Measurements from ENCODE around the gene LRRC53. TPM values are rescaled to one million over a fixed set of nuclear protein-coding genes. Genes with fewer than 3 reads are reported as not detected.

LRRC53 gene
- total and polyA plus RNA-seq, 2 experiments from 2014 or later: 0.09 to 0.16 TPM

DNA sequence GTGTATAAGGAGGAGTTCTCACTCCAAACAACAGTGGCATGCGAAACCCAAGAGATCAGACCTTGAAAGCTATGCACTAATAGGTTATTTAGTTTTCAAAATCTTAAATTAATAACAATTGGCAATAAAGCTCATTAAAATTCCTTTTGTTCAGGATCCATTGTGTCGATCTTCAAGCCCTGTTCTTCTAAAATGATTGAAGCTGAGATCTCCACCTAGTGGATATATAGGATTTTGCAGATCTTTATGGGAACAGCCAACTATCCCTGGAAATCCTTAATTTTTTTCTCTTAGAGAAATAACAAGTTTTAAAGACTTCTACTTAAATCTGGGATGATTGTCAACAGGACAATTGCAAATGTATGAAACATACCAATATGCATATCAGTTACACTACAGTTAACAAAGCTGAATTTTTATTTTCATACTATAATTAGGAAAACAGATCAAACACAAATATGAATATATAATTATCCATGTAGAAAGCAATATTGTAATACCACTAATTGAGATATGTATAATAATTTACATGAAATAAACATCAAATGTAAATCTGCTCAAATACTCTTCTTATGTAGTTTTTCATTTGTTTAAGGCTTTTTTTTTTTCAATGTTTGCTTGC is 43.3 kb downstream of the LRRC53 start:
- H3K9me3 ChIP-seq (ENCODE audit: low read depth): no peaks in the 10 kb centered on the region
- no peak overlapping the region for H3K4me3 ChIP-seq
- H3K36me3 ChIP-seq: no peaks in the 10 kb centered on the region
- no peaks in the 10 kb centered on the region for H3K27me3 ChIP-seq
- H3K4me1 ChIP-seq (ENCODE audit: low read depth): peaks cover 41% of the 10 kb centered on the region
- DNase-seq (ENCODE audit: low read depth in 1 of 2, low spot score in 1 of 2): peak; percentile 51 to 68
- TF ChIP-seq, protein P1, sequence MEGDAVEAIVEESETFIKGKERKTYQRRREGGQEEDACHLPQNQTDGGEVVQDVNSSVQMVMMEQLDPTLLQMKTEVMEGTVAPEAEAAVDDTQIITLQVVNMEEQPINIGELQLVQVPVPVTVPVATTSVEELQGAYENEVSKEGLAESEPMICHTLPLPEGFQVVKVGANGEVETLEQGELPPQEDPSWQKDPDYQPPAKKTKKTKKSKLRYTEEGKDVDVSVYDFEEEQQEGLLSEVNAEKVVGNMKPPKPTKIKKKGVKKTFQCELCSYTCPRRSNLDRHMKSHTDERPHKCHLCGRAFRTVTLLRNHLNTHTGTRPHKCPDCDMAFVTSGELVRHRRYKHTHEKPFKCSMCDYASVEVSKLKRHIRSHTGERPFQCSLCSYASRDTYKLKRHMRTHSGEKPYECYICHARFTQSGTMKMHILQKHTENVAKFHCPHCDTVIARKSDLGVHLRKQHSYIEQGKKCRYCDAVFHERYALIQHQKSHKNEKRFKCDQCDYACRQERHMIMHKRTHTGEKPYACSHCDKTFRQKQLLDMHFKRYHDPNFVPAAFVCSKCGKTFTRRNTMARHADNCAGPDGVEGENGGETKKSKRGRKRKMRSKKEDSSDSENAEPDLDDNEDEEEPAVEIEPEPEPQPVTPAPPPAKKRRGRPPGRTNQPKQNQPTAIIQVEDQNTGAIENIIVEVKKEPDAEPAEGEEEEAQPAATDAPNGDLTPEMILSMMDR (IDR thresholded peaks at IDR 0.05; ENCODE audit: low read depth, low read length): peak; percentile 60
- H3K27ac ChIP-seq: no peak overlapping the region

DNA sequence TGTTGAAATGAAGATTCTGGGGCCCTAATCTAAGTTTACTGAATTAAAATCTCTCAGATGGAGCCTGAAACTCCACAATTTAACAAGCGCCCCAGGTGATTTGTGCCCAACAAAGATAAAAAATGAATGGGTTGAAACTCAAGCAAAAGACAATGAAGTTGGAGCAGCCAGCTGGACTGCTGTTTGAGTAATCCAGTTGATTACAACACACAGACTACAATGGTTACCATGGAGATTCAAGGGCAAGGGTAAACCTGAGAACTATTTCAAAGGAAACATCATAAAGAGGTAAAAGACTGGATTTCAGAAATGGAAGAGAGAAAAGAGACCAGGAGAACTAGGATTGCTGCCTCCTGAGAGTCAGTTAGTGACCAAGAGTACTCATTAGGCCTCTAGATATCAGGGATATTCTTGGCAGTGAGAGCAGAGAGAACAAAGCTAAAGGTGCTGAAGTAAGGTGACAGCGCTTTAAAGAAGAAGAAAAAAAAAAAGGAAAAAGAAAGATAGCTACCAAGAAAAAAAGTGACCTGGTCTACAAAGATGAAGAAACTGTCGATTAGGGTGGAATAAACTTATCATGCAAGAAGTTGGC is 44.5 kb downstream of the LRRC53 start:
- TF ChIP-seq, protein P1 (IDR thresholded peaks at IDR 0.05; ENCODE audit: low read depth, low read length): no peak
- Histone ChIP-seq H3K27me3 (no peaks in the 10 kb centered on the region), H3K36me3 (no peaks in the 10 kb centered on the region), H3K9me3 (ENCODE audit: low read depth) (no peaks in the 10 kb centered on the region), H3K4me1 (ENCODE audit: low read depth) (peaks cover 40% of the 10 kb centered on the region), H3K4me3 (no peak overlapping the region), H3K27ac (no peak overlapping the region)
- DNase-seq (ENCODE audit: low read depth in 1 of 2, low spot score in 1 of 2): peak; percentile 24 to 48

DNA sequence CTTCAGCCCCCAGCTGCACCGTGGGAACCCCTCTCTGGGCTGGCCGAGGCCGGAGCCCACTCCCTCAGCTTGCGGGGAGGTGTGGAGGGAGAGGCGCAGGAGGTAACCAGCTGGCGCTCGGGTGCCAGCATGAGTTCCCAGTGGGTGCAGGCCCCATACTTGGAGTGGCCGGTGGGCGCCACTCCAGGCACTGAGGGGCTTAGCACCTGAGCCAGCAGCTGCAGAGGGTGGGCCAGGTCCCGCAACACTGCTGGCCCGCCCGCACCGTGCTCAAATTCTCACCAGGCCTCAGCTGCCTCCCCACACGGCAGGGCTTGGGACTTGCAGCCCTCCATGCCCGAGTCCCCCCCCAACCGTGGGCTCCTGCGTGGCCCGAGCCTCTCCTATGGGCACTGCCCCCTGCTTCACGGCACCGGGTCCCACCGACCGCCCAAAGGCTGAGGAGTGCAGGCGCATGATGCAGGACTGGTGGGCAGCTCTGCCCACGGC is 47.2 kb downstream of the LRRC53 start:
- Histone ChIP-seq H3K27ac (no peak overlapping the region), H3K9me3 (ENCODE audit: low read depth) (no peaks in the 10 kb centered on the region)

DNA sequence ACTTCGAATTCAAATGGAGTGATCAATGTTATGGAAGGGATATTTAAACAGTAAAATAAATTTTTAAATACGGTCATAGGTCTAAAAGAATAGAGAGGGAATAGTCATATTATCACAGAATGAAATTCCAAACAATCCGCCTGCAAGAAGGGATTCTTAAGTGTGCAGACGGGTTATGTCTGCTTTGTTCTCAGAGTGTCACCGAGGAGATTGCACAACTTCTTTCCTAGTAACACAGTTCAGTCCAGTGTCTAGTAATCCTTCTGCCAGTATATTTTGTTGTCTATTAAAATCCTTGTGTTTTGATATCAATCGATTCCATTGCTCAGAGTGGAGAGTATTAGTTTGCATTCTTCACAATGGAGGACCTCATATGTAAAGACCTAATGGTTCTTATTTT is 48.4 kb downstream of the LRRC53 start:
- no peaks in the 10 kb centered on the region for H3K36me3 ChIP-seq
- H3K27me3 ChIP-seq: no peaks in the 10 kb centered on the region
- no peak overlapping the region for H3K27ac ChIP-seq
- TF ChIP-seq, protein P1 (IDR thresholded peaks at IDR 0.05; ENCODE audit: low read depth, low read length): no peak
- no peaks in the 10 kb centered on the region for H3K9me3 ChIP-seq (ENCODE audit: low read depth)
- peaks cover 14% of the 10 kb centered on the region for H3K4me1 ChIP-seq (ENCODE audit: low read depth)
- DNase-seq (ENCODE audit: low read depth in 1 of 2, low spot score in 1 of 2): peak in 1 of 2 donors; percentile 40
- no peak overlapping the region for H3K4me3 ChIP-seq

More for the DNA sequence above, 47.2 kb downstream of the LRRC53 start:
- TF ChIP-seq, protein P1 (IDR thresholded peaks at IDR 0.05; ENCODE audit: low read depth, low read length): no peak
- Histone ChIP-seq H3K27me3 (no peaks in the 10 kb centered on the region), H3K4me1 (ENCODE audit: low read depth) (peaks cover 26% of the 10 kb centered on the region), H3K4me3 (no peak overlapping the region), H3K36me3 (no peaks in the 10 kb centered on the region)
- DNase-seq (ENCODE audit: low read depth in 1 of 2, low spot score in 1 of 2): no peak

DNA sequence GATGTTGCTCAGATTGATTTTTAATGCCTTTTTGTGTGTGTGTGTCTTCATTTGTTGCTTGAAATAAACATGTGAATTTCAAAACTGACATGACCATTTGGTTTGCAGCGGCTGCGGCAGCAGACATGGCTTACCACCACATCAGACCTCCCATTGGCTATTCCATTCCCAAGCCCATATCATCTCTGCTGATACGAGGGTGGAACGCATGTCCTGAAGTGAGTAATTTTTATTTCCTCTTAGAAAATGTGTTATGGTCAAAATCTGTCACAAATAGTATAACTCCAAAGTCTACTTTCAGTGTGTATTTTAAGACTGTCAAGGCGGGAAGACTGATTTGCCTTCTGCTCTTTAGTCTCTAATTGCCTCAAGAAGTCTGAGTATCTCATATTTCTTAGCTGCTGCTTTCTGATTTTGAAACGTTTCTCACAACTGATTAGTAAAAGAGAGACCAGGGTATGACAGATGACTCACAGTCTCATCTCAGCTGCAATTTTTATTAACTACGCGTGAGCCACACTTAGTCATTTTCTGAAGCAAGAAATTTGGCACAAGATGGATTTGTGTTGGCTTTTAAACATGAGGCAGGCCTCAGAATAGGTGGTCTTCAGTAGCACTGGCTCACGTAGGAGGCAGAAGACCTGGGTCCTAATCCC is 49.0 kb downstream of the LRRC53 start:
- Histone ChIP-seq H3K27me3 (no peaks in the 10 kb centered on the region), H3K4me1 (ENCODE audit: low read depth) (peaks cover 10% of the 10 kb centered on the region), H3K4me3 (no peak overlapping the region), H3K9me3 (ENCODE audit: low read depth) (no peaks in the 10 kb centered on the region), H3K27ac (no peak overlapping the region), H3K36me3 (no peaks in the 10 kb centered on the region)
- TF ChIP-seq, protein P1 (IDR thresholded peaks at IDR 0.05; ENCODE audit: low read depth, low read length): no peak
- peak in 1 of 2 donors; percentile 62 for DNase-seq (ENCODE audit: low read depth in 1 of 2, low spot score in 1 of 2)

Measured in cardiac muscle cell (in vitro differentiated cells and primary cell).